Lung (tissue), 12 donors: ENCODE data around the gene MACROH2A1. TPM values are rescaled to one million over a fixed set of nuclear protein-coding genes. Genes with fewer than 3 reads are reported as not detected.

Experiments
- ATAC-seq: fragments of 200-7000 bp; cut with Tn5 transposase; one replicate; pipeline ENCODE4 v1.9.1; 2020; ENCODE audit warnings: moderate number of reproducible peaks; ENCODE audit not compliant: insufficient read depth, low FRiP score
- DNase-seq, 3 donors: peaks; one replicate each; pipeline ENCODE4 v3.0.0-alpha.2; 2013 to 2017
- H3K27ac ChIP-seq, 2 donors: one replicate each; pipeline ENCODE4 v1.5.1; 2013; ENCODE audit warnings: mild to moderate bottlenecking in 2 of 2, moderate library complexity in 2 of 2, control low read depth in 1 of 2, inconsistent platforms in 1 of 2, low read depth in 1 of 2, low read length in 1 of 2
- H3K27me3 ChIP-seq, 3 donors: one replicate each; pipeline ENCODE4 v1.5.1; 2013; ENCODE audit warnings: low read length in 2 of 3; ENCODE audit not compliant: control insufficient read depth in 3 of 3, insufficient read depth in 3 of 3
- H3K36me3 ChIP-seq, 4 donors: one replicate each; pipeline ENCODE4 v1.5.1; 2013; ENCODE audit warnings: low read length in 4 of 4, mild to moderate bottlenecking in 1 of 4, moderate library complexity in 1 of 4; ENCODE audit not compliant: control insufficient read depth in 4 of 4, insufficient read depth in 4 of 4
- H3K4me1 ChIP-seq, 5 donors: one replicate each; pipeline ENCODE4 v1.5.1; 2013; ENCODE audit warnings: low read length in 5 of 5, mild to moderate bottlenecking in 2 of 5, moderate library complexity in 1 of 5; ENCODE audit not compliant: control insufficient read depth in 5 of 5, insufficient read depth in 5 of 5
- H3K4me3 ChIP-seq: one replicate; pipeline ENCODE4 v1.5.1; 2013; ENCODE audit warnings: mild to moderate bottlenecking, control low read depth, moderate library complexity
- H3K9ac ChIP-seq, 2 donors: one replicate each; pipeline ENCODE4 v1.5.1; 2013; ENCODE audit warnings: low read length in 2 of 2, control low read depth in 1 of 2; ENCODE audit not compliant: insufficient read depth in 1 of 2
- H3K9me3 ChIP-seq, 4 donors: one replicate each; pipeline ENCODE4 v1.5.1; 2013; ENCODE audit warnings: low read length in 3 of 4, mild to moderate bottlenecking in 1 of 4, moderate library complexity in 1 of 4; ENCODE audit not compliant: control insufficient read depth in 4 of 4, insufficient read depth in 3 of 4
- WGBS, 2 donors: extraction: QIAGEN DNeasy Blood & Tissue Kit; methylation state at CpG; one replicate each; pipeline ENCODE4 v1.1.7; 2013; 5-methylcytosine and 5-hydroxymethylcytosine counted together
- polyA plus RNA-seq, 2 donors: library from polyadenylated mRNA; stranded (reverse); fragments of 200-250 nt; gene quantifications; one replicate each; pipeline ENCODE4 v1.2.1, GENCODE V29; 2013
- total RNA-seq, 2 donors: library from RNA; depleted of rRNA in 1 of 2; stranded (reverse); fragments of >200 nt in 1 of 2; gene quantifications; one replicate each; pipeline ENCODE4 v1.2.1, GENCODE V29; 2014 to 2021
- TF ChIP-seq, protein P1 (sequence below): IDR thresholded peaks from 2 replicates; pipeline ENCODE4 v1.5.1; 2012; ENCODE audit warnings: mild to moderate bottlenecking; ENCODE audit errors: control extremely low read depth, extremely low read depth
- donor health status: control.
- donor health status: control.
- donor health status: Bipolar disorder and iron deficiency.
- donor health status: healthy.
- donor health status: DM: yes; HTN: yes; CAD: no.

The MACROH2A1 gene
- total and polyA plus RNA-seq, 4 donors, result 149 to 334 (median 248) TPM

DNA sequence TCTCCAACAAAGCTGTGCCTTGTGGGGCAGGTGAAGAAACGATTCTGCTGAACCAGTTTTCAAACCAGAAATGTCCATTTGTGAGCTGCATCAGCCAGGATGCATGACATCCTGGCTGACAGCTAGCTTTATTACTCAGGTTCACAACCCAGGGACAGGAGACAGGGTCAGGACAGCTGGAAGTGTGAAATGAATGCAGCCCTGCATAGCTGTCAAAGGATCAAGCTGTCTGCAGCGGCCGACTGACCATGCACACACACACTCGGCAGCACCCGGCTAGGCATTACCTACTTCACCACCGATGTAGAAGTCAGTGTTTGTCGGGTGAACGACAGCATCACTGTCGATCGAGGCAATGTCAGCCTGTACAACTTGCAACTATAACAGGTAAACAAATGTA lies 48.5 kb downstream of the MACROH2A1 start:
- 95 to 98% methylated on average over 10 of the region's 10 CpGs for WGBS, 2 donors
- Histone ChIP-seq H3K4me1 (peaks cover 0 to 18% (median 8%) of the 10 kb centered on the region in 5 donors), H3K27me3 (no peaks in the 10 kb centered on the region), H3K9me3 (no peaks in the 10 kb centered on the region), H3K36me3 (peaks cover 3 to 53% (median 39%) of the 10 kb centered on the region in 4 donors), H3K27ac (no peak overlapping the region), H3K4me3 (no peak overlapping the region), H3K9ac (no peak overlapping the region)
- no peak for ATAC-seq
- TF ChIP-seq, protein P1, sequence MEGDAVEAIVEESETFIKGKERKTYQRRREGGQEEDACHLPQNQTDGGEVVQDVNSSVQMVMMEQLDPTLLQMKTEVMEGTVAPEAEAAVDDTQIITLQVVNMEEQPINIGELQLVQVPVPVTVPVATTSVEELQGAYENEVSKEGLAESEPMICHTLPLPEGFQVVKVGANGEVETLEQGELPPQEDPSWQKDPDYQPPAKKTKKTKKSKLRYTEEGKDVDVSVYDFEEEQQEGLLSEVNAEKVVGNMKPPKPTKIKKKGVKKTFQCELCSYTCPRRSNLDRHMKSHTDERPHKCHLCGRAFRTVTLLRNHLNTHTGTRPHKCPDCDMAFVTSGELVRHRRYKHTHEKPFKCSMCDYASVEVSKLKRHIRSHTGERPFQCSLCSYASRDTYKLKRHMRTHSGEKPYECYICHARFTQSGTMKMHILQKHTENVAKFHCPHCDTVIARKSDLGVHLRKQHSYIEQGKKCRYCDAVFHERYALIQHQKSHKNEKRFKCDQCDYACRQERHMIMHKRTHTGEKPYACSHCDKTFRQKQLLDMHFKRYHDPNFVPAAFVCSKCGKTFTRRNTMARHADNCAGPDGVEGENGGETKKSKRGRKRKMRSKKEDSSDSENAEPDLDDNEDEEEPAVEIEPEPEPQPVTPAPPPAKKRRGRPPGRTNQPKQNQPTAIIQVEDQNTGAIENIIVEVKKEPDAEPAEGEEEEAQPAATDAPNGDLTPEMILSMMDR, result no peak
- DNase-seq, result no peak

DNA sequence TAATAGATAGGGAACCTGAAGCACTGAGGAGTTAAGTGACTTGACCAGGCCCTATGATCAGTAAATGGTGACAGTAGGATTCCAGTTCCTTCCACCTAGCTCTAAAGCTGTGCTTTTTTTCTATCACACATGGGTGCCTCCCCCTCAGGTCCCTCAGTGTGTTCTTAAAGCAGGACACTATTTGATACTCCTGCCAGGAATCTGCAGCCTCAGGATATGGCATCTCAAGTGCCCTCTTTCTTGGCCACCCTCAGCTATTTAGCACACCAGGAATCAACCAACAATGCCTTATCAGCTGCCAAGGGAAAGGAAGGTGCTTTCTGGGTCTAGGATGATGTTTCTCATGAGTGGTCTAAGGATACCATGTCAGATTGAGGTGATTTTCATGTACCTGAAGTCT lies 49.1 kb downstream of the MACROH2A1 start:
- peaks cover 7 to 58% (median 43%) of the 10 kb centered on the region in 4 donors for H3K36me3 ChIP-seq
- no peaks in the 10 kb centered on the region for H3K27me3 ChIP-seq
- ATAC-seq (no peak), DNase-seq (no peak)
- TF ChIP-seq, protein P1, result no peak
- H3K9ac ChIP-seq, result no peak overlapping the region
- no peak overlapping the region for H3K27ac ChIP-seq
- H3K9me3 ChIP-seq, result no peaks in the 10 kb centered on the region
- H3K4me1 ChIP-seq, result peaks cover 0 to 13% (median 4%) of the 10 kb centered on the region in 5 donors
- no peak overlapping the region for H3K4me3 ChIP-seq

DNA sequence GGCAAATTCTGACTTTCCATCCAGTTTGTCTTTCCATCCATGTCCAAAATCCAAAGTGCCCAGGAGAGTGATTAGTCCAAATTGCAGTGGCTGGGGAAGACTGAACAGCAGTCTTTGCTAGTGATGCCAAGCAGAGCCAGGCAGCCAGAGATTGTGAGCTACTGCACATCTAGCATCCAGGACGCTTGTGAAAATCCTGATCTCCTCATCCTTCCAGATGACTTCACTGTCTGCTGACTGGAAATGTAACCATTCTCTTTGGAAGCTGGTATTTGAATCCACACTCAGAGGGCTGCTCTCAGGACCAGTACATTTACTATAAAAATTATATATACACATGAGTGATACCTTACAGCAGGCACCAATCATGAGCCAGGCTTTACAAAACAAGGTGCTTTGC lies 49.6 kb downstream of the MACROH2A1 start:
- ATAC-seq (no peak), DNase-seq (no peak)
- Histone ChIP-seq H3K4me1 (peaks cover 0 to 11% (median 3%) of the 10 kb centered on the region in 5 donors), H3K4me3 (no peak overlapping the region), H3K27me3 (no peaks in the 10 kb centered on the region), H3K36me3 (peaks cover 7 to 62% (median 47%) of the 10 kb centered on the region in 4 donors), H3K9ac (no peak overlapping the region), H3K27ac (no peak overlapping the region), H3K9me3 (no peaks in the 10 kb centered on the region)
- 88 to 97% methylated on average over 1 of the region's 1 CpG for WGBS, 2 donors
- TF ChIP-seq, protein P1, result no peak

DNA sequence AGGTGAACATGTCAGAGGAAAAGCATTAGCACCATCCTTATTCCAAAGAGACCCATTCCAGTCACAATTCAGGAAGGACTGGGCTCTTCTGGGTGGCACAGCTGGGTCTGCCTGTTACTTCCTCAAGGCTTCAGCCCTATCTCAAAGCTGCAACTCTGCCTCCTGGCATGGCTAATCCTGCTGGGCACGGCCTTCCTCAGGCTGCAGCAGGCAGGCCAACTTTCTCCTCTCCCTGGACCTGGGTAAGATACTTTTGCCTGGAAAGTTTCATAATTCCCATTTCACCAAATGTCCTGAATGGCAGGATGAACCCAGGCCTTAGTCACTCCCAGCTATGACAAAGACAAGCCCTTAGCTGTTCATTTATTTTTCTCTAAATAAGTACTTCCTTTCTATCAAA lies 50.1 kb downstream of the MACROH2A1 start:
- H3K36me3 ChIP-seq, result peaks cover 7 to 65% (median 50%) of the 10 kb centered on the region in 4 donors
- H3K9ac ChIP-seq, result no peak overlapping the region
- no peak for DNase-seq
- no peak overlapping the region for H3K4me3 ChIP-seq
- peaks cover 0 to 5% (median under 1%) of the 10 kb centered on the region in 5 donors for H3K4me1 ChIP-seq
- H3K9me3 ChIP-seq, result no peaks in the 10 kb centered on the region
- H3K27ac ChIP-seq, result no peak overlapping the region
- TF ChIP-seq, protein P1, result no peak
- no peak for ATAC-seq
- no peaks in the 10 kb centered on the region for H3K27me3 ChIP-seq
- 50 to 83% methylated on average over 1 of the region's 1 CpG for WGBS, 2 donors
